Activated CD4-positive, CD25-positive, alpha-beta regulatory T cell (primary cell): ENCODE data around the gene LSM3.
"Not testable (repeated sequence)": the region's sequence is repeated elsewhere in the genome, so short reads cannot be mapped to it uniquely, and the experiment has no call there.

Experiments
- DNase-seq, 4 experiments: peaks; one replicate each; lab custom pipeline; 2025; lab: John Stamatoyannopoulos, UW

The LSM3 gene

DNA sequence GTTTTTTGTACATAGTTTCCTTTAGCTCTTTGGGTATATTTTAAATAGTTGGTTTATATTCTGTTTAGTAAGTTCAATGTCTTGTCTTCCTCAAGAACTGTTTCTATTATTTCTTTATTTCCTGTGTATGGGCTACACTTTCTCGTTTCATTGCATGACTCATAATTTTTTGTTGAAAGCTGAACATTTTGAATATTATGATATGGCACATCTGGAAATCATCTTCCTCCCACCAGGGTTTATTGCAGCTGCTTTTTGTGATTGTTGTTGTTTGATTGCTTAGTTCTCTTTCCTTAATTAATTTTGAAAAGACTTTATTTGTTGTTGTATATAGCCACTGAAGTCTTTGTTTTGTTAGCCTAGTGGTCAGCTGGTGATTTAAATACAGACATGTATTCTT lies 43.8 kb downstream of the LSM3 start:
- no peak for DNase-seq

DNA sequence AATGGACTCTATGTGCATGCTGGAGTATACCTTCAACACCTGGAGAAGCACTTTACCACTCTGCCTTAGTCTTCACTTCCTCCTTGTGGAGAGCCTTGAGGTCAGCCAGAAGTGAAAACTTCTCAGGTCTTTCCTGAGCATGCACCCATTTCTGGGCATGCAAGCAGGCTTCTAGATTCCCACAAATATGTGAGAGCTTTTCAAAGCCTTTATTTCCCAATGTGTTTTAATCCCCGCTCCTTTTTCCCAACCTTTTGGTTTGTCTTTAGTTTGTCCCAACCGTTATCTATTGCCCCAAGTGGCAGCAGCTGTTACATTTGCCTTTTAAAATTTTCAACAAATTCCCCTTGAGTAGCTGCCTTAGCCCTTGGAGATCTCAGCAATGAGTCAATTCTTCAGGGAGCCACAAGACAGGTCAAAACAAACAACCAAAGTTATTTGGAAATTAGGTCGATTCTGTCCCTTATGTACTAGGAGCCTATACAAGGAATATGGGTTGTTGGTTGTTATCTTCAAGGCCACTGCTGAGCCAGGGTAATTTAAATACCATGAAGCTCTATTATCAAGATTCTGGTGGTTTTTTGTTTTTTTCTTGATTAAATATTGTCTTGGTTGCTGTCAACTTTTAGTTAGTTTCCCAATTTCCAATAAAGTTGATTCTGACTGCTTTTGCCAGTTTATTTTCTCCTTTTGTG lies 44.4 kb downstream of the LSM3 start:
- DNase-seq: no peak

DNA sequence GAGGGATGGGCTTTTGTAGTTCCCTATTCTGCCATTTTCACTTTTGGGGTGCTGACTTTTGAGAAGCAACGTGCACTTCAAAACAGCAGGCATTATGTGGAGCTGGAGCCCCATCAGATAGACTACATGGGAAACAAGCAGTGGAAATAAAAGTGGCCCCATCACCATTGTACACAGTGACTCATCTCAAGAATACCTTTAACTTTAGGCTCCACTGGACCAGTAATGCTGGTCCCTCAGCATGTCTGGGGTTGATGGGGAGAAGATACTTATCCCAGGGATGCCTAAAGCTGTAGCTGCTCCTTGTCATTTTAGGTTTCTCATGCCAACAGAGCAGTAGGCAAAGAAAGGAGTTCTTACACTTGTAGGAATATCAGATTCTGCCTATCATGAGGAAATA lies 45.0 kb downstream of the LSM3 start:
- no peak for DNase-seq

DNA sequence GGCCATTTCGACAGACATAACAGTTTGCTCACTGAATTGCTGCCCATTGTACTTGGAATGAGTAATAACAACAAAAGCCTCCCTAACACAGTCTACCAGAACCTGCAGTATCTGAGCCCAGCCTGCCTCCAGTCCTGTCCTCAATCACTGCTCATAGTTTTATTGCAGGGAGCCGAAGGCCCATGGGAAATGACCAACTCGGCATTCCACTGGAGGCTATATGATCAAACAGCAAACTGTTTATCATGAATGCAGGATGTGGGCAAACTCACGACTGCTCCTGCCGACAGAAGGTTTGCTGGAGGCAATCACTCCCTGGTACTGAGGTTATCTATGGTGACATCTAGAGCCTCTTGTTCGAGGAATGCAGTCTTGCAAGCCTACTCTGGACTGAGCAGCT lies 46.3 kb downstream of the LSM3 start:
- no peak for DNase-seq

DNA sequence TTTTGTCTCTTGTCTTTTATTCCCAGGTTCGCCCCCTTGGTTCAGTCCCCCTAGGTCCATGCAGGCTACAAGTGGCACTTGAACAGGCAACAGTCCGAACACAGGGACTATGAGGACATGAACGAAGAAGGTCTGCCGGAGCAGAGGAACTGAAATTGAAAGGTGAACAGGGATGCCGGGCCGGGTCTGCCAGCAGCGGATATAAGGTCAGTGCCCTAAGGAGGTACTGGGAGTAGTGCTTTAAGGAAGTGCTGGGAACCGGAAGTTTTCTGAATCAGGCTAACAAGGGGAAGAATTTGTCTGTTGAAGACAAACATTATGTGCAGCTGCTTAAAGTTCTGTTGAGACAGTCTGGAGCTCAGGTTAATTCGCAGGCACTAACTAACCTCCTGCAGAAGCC lies 46.8 kb downstream of the LSM3 start:
- DNase-seq: no peak

DNA sequence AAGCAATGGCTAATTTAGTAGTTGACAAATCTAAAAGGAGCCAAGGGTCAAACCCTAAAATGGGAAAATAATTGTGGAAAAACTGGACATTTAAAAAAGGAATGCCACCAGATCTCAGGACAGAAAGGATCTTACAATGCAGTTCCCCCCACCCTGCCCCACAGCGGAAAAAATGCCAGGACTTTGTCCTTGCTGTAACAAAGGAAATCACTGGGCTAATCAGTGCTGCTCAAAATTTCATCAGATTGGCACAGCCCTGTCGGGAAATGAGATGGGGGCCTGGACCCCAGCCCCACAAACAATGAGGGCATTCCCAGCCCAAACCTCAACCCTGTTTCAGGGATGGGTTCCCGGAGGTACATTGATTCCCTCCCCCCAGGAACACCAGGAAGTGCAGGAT lies 47.7 kb downstream of the LSM3 start:
- DNase-seq: not testable (repeated sequence)

DNA sequence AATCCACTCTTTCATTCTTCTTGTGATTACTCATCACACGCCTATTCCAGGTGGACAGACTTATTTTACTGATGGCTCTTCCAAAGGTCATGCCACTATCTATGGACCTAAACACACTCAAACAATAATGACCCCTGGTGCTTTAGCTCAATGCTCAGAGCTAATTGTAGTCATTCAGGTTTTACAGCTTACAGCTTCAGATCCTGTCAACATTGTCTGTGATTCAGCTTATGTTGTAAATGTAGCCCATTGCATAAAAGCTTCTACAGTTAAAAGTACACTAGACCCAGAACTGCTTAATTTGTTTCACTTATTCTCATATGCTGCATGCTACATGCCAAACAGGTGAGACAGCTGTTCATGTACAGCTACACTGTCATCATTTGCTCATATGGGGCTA lies 49.2 kb downstream of the LSM3 start:
- no peak for DNase-seq

DNA sequence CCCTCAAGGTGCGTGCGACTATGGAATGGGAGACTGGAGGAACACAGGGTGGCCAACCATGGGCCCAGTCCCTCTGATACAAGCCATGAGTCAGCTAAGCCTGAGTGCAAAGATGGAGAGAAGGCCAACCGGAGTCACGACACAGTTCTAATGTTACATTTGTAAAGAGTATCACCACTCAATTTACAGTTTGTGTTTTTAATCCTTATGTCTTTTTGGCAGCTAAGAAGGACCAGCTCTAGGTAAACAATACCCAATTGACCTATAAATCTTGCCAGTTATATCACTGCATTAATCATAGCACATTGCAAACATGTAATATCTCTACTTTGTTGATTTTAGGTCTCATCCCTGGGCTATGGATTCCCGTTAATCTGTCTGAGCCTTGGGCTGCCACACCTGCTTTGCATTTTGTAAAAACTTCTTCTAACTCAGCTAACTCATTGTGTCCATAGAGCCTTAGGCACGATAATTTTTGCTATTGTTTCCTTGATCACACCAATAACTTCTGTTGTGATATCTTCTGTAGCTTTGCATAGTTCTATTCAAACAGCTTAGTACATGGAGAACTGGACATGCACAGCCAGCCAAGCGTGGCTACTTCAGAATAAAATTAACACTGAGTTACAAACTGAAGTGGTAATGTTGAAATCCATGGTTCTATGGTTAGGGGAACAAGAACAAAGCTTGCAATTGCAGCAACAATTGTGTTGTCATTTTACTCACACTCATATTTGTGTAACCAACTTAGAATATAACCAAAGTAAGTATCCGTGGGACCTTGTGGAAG lies 50.3 kb downstream of the LSM3 start:
- no peak for DNase-seq

DNA sequence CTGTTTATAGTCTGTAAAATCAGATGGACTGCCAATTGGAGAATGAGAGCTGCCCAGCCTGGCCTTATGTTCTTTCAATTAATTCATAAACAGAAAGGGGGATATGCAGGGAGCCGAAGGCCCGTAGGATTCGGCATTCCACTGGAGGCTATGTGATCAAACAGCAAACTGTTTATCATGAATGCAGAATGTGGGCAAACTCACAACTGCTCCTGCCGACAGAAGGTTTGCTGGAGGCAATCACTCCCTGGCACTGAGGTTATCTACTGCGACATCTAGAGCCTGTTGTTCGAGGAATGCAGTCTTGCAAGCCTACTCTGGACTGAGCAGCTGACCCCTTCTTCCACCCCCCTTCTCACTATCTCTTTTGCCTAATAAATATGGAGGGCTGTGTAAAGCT lies 51.1 kb downstream of the LSM3 start:
- DNase-seq: not testable (repeated sequence)

DNA sequence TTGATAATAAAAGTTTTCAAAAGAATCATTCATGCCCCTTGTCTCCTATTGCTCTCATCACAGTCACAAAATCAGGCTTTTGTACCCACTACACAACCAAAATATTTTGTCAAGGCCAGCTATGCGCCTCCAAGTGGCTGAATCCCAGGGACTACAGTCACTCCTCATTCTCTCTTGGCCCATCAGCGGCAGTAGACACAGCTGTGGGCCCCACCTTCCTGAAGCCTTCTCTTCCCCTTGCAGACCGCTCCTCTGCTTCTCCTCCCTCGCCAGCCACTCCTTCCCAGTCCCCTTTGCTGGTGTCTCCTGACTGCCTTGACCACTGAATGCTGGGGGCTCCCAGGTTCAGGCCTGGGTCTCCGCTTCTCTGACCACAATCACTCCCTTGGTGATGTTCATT lies 52.1 kb downstream of the LSM3 start:
- no peak for DNase-seq

DNA sequence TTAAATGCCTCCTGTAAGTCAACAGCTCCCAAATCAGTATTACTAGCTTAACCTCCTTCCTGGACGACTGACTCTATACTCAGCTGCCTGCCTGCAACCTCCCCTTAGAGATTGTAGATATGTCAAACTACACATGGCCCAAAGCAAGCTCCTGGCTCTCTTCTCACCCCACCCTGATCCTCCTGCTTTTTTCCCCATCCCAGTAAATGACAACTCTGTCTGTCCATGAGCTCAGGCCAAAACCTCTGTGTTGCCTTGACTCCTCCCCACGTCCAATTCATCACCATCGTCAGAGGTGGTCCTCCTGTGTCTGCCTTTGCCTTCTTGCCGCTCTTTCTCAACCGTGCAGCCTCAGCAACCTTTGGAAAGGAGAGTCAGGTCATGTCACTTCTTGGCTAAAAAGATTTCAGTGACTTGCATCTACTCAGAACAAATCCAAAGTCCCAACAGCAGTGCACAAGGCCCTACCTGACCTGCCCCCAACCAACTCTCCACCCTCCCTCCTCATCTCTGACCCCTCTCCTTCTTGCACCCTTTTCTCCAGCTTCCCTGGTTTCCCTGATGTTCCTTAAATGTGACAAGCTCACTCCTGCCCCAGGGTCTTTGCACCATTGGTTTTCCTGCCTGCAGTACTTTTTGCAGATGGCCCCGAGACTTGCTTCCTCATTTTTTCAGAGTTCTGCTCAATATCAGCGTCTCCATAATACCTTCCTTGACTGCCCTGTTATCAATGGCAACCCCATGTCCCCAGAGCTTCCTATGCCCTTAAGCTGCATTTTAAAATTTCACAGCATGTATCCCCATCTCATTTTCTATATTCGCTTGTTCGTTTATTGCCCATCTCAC lies 52.8 kb downstream of the LSM3 start:
- no peak for DNase-seq

DNA sequence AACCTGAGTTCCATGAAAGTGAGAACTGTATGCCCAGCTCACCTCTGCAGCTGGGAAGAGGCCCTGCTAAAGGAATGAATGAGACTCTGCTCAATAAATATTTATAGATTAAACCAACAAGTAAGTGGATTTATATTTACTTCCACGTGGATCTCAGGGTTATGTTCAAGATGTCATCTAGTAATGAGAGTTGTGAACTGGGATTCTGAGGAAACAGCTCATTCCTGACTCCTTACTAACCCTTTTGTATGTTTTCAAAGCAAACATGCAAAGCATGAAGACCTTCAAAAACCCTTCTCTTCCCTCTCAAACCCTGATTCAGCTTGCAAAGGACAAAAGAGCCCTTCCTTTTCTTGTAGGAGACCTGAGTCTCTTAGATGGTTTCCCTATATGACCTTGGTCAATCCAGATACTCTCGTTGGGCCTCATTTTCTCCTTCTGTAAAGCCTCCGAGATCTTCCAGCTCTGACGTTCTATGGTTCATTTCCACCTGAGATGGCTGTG lies 53.4 kb downstream of the LSM3 start:
- DNase-seq: no peak

DNA sequence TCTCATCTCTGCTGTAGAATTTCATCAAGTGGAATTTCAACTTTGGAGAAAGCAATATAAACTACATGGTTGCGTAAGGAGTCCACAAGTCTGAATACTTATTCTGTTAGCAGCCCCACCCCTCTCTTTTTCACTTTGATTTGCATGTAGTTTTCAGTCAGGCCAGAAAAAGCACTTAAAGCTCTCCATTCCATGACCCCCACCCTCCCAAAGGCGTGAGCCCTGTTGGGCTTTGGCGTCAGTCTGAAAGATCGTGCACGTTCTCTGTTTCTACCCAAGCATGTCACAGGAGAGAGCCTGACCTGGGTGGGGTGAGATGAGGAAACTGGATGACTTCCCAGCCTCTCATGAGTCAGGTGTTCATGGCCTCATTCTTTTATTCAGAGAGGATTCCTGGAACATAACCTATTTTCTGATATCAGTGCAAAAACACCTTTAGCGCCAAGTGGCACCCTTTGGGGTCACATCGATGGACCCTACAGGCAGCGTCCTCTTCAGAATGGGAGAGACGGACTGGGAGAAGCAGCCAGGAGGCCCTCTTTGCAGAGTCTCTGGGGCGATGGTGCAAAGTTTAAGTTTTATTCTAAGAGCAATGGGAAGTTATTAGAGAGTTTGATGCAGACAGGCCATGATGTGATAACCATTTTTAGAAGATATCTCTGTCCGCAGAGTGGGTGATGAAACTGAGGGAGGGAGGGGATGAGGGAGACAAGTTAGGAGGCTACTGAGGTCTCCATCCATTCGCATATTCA lies 55.8 kb downstream of the LSM3 start:
- no peak for DNase-seq

DNA sequence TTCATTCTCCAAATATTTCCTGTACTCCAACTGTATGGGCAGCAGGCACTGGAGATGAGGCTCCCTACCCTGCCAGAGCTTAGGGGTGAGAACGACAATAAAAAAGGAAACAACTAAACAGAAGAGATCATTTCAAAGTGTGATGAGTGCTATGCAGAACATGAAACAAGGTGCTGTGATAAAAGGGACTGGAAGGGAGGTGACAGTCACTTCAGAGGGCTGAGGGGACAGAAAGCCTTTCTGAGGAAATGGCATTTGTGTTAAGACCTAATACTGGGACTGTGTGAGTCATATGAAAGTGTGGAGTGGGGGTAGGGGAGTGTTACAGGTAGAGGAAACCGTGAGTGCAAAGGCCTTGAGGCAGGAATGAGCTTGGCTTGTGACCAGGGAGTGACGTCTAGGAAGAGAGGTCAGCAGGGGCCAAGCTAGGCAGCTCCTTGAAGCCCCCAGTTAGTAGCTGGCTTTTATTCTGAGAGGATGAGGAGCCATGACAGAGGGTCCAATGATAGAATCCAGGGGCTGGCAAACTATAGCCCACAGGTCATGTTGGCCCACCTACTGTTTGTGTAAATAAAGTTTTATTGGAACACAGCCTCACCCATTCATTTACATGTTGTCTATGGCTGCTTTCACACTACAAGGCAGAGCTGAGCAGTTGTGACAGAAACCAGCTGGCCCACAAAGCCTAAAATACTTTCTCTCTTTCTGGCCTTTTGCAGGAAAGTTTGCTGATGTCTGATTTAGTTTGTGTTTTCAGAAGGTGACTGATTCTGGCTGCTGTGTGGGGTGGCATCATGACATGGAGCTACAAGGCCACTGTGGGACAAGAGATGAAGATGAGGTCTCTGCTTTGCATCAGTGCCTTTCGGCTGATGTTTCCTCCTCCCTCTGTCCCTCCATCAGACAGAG lies 56.6 kb downstream of the LSM3 start:
- DNase-seq: no peak

DNA sequence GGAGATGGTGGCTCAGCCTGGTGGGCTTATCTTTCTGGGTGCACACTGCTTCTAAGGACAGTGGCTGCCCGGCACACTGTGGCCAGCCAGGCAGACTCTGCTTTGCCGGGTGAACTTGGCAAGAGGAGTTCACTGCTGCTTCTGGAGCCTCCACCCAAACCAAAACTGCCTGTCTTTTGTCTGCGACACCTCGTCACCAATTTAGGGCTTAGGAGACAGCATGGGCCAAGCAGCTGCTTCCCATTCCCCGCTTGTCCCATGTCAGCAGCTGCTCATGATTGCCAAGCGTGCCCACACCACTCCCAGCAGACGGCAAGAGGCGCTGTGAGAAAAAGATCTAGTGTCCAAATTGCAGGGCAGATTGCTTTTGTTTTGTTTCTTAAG lies 57.3 kb downstream of the LSM3 start:
- no peak for DNase-seq

DNA sequence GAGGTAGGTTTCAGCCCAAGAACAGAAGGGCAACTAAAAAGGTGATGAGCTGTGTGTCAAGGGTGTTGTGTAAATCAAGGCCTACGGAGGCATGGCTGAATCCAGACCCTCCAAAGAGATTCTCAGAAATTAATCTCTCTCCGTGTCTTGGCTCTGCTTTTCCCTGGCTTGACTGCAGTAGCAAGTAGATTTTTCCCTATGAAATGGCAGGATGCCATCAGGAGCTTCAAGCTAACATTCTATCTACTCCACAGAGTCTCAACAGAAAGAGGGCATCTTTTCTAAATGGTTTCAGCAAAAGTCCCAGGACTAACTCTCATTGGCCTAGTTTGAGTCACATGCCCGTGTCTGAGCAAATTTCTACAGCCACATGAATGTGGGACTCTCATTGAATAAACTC lies 58.3 kb downstream of the LSM3 start:
- no peak for DNase-seq

DNA sequence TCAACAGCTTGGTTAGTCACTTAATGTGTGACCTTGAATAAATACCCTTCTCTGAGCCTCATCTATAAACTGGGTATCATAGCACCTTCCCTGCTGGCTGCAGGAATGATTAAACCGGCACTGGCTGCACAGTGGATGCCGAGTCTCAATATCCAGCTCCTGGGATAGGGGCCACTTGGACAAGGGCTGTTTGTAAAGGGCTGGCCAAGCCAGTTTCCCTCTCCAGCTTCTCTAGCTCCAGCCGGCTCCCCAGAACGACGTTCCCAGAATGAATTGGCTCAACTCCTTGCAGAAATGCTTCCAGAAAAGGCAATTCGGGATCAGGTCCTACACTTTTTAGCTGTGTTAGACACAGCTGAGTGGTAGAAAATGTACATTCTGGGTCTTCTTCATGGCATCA lies 58.8 kb downstream of the LSM3 start:
- no peak for DNase-seq

DNA sequence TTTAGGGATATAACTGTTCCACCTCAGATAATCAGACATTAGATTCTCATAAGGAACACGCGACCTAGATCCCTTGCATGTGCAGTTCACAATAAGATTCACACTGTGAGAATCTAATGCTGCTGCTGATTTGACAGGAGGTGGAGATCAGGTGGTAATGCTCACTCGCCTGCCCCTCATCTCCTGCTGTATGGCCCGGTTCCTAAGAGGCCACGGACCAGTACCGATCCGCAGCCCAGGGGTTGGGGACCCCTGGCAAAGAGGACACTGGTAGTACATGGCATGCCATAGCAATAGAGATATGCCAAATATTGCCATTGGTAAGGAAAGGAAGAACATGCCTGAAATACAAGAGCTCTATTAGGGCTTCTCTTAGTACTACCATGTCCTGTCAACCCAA lies 59.7 kb downstream of the LSM3 start:
- DNase-seq: no peak

DNA sequence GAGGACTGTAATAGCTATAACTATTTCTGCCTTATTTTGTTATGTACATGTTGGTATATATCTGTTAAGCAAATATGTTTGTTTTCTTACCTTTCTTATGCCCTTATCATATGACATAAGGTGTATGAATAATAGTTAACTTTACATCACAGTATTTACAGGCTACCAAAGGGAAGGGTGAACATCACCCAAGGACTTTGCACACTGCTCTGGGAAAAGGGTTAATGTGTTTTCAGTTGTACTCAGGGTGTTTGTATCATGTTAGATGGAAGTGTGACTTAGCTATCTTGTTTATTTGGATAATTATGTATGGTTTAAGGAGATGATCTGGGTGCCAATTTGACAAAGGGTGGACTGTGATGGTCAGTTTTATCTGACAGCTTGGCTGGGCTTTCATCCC lies 60.3 kb downstream of the LSM3 start:
- DNase-seq: no peak

DNA sequence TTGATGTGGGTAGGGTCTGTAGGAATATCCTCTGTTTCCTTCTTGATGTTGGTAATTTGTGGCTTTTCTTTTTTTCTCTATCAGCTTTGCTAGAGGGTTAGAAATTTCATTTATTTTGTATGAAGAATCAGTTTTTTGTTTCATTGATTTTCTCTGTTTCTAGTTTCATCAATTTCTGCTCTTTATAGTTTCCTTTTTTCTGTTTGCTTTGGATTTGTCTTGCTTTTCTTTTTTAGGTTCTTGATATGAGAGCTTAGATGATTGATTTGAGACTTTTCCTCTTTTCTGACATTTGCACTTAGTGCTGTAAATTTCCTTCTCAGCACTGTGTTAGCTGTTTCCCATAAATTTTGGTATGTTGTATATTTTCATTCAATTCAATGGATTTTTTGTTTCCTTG lies 61.3 kb downstream of the LSM3 start:
- DNase-seq: no peak

DNA sequence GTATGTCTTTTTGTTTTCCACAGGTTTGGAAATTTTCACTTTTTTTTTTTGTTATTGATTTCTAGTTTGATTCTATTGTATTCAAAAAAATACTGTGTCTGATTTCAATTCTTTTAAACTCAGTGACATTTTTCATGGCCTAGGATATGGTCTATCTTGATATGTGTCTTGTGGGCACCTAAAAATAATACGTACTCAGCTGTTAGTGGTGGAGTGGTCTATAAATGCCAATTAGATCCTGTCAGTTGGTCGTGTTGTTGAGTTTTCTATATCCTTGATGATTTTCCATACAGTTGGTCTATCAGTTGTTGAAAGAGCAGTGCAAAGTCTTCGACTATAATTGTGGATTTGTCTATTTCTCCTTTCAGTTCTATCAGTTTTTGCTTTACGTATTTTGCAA lies 61.7 kb downstream of the LSM3 start:
- no peak for DNase-seq
